ENCODE results near the gene PIGR. TPM values are rescaled to one million over a fixed set of nuclear protein-coding genes. Genes with fewer than 3 reads are reported as not detected.

PIGR gene
- total RNA-seq, 1 donor from 2014 or later, result 0.13 TPM

GRCh38 chr1:206901944-206902343, 44.3 kb downstream of the PIGR start:
- no peak for ATAC-seq (ENCODE audit: poor library complexity)
- intact Hi-C loops (cut with DNase I), result no loop called here
- no peak for DNase-seq

DNA sequence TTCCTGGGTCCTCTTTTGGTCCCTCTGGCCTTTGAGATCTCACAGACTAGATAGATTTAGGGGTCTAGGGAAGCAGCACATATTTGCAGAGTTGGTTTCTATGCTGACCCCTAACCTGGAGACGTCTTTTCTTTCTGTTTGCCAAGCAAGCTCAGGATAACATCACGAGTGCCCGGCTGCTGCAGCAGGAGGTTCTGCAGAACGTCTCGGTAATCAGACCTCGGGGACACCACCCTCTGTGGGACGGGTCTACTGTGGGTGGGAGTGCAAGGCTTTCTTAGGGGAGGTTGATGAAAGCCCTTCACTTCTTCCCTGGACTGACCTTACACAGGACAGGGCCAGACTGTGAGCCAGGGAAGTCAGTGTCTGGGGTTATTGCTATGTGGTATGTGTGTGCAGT, 46.1 kb downstream of the PIGR start:
- ATAC-seq (ENCODE audit: poor library complexity) (no peak), DNase-seq (no peak)
- intact Hi-C loops (cut with DNase I), result no loop called here

GRCh38 chr1:206899717-206900116, 46.5 kb downstream of the PIGR start:
- no peak for DNase-seq
- no peak for ATAC-seq (ENCODE audit: poor library complexity)
- intact Hi-C loops (cut with DNase I), result no loop called here

GRCh38 chr1:206898915-206899431, 47.3 kb downstream of the PIGR start:
- ATAC-seq (ENCODE audit: poor library complexity), result no peak
- DNase-seq, result no peak
- intact Hi-C loops (cut with DNase I), result no loop called here

DNA sequence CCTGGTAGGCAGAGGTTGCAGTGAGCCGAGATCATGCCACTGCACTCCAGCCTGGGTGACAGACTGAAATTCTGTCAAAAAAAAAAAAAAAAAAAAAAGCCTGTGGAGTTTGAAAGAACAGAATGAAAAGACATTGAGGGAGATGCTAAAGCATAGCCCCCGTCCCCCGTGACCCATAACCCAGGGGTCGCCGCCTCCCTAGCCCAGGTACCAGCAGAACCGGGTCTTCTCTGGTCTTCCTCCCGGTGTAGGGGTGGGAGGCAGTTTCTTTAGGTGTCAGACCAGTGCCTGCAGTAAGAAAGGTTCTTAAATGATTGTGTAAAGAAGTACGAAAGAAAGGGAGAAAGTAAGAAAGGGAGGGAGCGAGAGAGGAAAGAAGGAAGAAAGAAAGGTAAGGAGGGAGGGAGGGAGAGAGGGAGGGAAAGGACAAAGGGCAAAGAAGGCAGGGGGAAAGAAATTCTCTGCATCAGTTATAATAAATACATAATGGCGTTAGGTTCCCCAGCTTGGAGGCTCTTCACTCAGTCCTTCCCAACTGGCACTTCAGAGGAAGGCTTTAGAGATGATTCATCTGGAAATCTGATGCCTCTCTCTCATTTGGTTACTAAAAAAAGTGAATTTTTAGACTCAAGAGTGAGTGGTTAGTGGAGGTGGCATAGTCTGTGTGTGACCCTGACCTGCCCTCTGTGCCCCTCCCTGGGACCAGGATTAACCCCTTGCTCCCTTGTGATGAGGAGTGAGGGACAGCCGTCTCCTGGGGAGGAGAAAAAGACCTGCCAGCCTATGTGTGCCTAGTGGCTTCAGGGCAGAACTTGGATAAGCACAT, 48.0 kb downstream of the PIGR start:
- no peak for DNase-seq
- intact Hi-C loops (cut with DNase I), result no loop called here
- no peak for ATAC-seq (ENCODE audit: poor library complexity)

DNA sequence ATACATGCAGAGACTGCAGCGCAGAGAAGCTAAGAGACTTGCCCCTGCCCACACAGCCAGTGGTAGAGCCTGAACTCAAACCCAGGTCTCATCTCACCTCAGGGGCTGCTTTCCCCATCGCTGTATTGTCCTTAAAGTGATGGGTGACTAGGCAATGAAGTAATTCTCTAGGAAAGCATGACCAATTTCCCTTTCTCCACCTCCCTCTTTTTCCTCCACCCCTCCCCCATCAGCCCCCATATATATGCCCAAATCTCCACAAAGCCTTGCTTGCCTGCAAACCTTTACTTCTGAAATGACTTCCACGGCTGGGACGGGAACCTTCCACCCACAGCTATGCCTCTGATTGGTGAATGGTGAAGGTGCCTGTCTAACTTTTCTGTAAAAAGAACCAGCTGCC, 49.1 kb downstream of the PIGR start, which contains the start of gene IL24:
Gene IL24, plus strand, starts transcription at position 269 of the 400 bp plus-strand sequence. CDS start 390 bp downstream, outside the sequence.
- intact Hi-C loops (cut with DNase I), result no loop called here
- DNase-seq (no peak), ATAC-seq (ENCODE audit: poor library complexity) (no peak)

DNA sequence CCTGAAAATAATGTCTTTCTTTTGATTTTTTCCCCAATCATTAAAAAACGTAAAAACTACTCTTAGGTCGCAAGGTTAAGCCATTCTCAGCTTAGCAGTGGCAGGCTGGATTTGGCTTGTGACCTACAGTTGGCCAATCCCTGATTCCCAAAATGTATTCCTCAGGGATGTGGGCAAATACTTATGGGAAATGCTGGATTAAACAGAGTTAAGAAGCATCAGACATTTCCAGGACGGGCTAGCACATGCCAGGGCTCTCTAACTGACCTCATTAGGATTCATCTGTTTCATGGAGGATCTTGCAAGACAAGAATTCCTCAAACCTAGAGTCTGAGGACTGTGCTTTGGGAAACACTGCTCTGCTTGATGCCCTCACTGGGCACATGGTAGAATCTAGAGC, 50.0 kb downstream of the PIGR start:
- intact Hi-C loops (cut with DNase I), result no loop called here
- no peak for DNase-seq
- no peak for ATAC-seq (ENCODE audit: poor library complexity)

- ATAC-seq (ENCODE audit: poor library complexity), result no peak
- no peak for DNase-seq
- intact Hi-C loops (cut with DNase I), result no loop called here
Measured at GRCh38 chr1:206895837-206896242, 50.4 kb downstream of the PIGR start.

GRCh38 chr1:206895325-206895724, 50.9 kb downstream of the PIGR start:
- intact Hi-C loops (cut with DNase I), result no loop called here
- DNase-seq (no peak), ATAC-seq (ENCODE audit: poor library complexity) (no peak)

DNA sequence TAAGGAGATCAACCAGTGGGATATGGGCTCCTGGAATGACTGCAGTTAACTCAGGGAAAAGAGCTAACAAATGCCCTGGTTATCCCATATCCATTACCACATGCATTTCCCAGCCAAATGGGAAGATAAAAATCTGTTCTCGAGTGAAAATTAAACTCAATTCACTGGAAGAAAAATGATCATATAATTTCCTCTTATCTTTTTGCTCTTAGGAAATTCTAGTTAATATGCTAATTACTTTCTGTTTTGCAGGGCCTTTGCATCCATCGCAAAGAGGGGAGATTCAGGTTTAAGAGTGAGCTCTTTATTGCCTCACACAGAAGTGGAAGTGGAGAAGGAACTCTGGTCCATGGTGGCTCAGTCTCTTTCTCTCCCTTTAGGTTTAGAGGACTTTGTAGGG, 52.9 kb downstream of the PIGR start:
- intact Hi-C loops (cut with DNase I), result no loop called here
- DNase-seq (no peak), ATAC-seq (ENCODE audit: poor library complexity) (no peak)

- DNase-seq, result no peak
- intact Hi-C loops (cut with DNase I), result no loop called here
- ATAC-seq (ENCODE audit: poor library complexity), result no peak
Measured at GRCh38 chr1:206892351-206892984, 53.8 kb downstream of the PIGR start.

DNA sequence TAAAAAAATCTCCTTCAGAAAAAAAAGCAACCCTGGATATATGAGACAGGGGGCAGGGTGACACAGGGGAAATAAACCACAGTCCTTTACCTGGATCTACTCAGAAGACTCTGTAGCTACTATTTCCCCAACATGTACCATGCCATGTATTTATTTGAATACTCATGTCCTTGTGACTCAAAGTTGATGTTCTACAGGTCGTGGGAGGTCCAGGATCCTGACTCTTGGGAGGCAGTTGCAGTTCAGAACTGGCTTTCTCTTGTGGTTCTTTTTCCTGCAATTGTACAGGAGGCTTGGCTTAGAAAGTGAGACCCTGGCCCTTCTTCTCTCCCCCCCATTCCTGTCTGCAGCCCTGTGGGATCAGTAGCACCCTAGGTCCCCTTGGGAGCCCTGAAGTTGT, 54.9 kb downstream of the PIGR start:
- ATAC-seq (ENCODE audit: poor library complexity) (no peak), DNase-seq (no peak)
- intact Hi-C loops (cut with DNase I), result no loop called here

DNA sequence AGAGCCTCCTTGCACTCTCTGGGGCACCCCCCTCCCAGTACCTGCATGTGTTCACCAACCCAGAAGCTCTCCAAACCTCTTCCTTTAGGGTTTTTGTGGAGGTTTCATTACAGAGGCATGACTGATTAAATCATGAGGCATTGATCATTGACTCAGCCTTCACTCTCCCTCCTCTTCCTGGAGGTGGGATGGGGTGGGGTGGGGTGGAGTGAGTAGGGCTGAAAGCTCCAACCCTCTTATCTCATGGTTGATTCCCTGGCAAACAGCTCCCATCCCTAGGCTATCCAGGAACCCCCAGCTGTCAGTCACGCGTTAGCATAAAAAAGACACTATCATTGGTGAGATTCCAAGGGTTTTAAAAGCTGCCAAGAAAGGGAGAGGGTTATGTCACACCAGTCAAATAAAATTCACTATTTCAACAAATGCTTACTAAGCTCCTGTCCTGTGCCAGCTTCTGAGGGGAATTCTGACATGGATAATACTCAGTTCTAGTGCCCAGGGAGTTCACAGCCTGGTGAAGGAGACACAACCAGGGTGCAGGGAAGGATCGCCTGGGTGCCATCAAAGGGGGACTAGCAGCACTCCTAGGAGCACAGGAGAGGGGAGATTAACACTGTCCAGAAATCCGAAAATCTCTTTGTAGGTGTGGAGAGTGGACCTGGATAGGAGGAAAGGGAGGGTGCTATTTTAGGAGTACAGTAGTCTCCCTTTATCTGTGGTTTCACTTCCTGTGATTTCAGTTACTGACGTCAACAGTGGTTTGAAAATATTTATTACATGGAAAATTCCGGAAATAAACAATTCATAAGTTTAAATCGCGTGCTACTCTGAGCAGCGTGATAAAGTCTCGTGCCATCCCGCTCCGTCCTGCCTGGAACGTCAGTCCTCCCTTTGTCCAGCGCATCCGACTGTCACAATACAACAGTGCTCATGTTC, 55.9 kb downstream of the PIGR start:
- ATAC-seq (ENCODE audit: poor library complexity), result peak; percentile 12
- intact Hi-C loops (cut with DNase I), result no loop called here
- DNase-seq, result peak; percentile 41

DNA sequence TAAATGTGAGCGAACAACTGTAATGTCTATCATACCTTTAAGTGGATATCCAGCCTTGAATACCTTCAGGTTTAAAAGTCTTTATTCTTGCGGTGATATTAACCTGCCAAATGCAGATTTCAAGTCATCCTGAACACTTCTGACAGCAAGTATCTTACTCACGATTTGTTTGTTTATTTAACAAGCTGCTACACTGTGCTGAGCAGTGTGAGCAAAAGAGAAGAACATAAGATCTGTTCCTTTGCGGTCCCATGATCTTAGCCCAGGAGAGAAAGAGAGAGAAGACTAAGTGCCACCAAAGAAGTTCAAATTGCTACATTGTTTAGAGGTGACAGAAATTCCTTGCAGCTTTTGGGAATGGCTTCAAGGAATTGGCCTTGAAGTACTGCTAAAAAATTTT, 58.6 kb downstream of the PIGR start:
- intact Hi-C loops (cut with DNase I), result no loop called here
- no peak for ATAC-seq (ENCODE audit: poor library complexity)
- DNase-seq, result no peak

DNA sequence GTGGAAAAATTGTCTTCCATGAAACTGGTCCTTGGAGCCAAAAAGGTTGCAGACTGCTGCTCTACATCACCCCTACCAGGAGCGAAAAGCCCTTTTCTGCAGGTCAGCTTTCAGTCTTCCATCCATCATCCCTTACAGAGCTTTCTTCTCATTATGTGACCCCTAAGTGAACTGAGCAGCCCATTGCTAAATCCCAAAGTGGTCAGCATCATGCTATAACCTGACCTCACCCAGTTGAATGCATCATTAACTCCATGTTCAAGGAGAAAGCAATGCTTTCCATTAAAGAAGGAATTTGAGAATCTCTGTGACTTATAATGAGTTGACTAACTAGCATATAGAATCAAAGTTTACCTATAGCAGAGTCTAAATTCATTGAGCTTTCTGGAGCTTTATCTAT, 59.4 kb downstream of the PIGR start:
- intact Hi-C loops (cut with DNase I), result no loop called here
- ATAC-seq (ENCODE audit: poor library complexity) (no peak), DNase-seq (no peak)

DNA sequence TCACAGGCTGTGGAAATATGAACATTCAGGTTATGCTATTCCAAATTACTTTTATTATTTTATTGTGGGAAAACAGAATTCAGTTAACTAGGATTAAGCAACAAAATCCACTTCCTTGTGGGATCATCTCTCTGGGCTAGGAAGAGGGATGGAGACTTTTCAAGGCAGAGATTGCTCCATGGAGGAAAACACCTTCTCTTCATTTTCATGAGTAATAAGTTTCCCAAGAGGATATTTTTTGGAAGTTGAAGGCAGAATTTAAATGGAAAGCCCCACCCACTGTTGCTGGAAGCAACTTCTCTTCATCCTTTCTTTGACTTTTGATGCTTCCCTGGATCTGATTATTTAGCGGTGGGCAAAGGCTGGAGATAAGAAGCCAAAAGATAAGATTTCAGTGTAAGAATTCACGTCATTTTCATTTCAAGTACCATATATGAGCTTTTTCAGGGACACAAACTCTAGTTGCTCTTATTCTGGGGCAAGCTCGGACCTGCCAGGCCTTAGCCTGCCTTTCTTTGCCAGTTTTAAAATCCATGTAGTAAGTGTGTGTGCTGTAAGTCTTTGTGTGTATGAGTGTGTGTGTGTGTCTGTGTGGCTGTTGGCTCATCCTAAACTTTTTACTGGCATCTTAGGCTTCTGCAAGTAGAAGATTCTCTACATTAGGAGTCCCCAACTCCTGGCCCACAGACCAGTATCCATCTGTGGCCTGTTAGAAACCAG, 60.8 kb downstream of the PIGR start:
- DNase-seq (no peak), ATAC-seq (ENCODE audit: poor library complexity) (no peak)
- intact Hi-C loops (cut with DNase I), result no loop called here

- ATAC-seq (ENCODE audit: poor library complexity), result no peak
- intact Hi-C loops (cut with DNase I), result no loop called here
- DNase-seq, result no peak
Measured at GRCh38 chr1:206883876-206884275, 62.4 kb downstream of the PIGR start.

GRCh38 chr1:206883160-206883559, 63.1 kb downstream of the PIGR start:
- no peak for DNase-seq
- no peak for ATAC-seq (ENCODE audit: poor library complexity)
- intact Hi-C loops (cut with DNase I), result no loop called here

GRCh38 chr1:206882555-206882954, 63.7 kb downstream of the PIGR start:
- no peak for DNase-seq
- intact Hi-C loops (cut with DNase I), result no loop called here
- no peak for ATAC-seq (ENCODE audit: poor library complexity)
